Left ventricle myocardium inferior (tissue), 1 donor: ENCODE measurements around the gene DAD1. TPM values are rescaled to one million over a fixed set of nuclear protein-coding genes. Genes with fewer than 3 reads are reported as not detected.

ENCODE experiments used
- DNase-seq: peaks from one replicate; pipeline ENCODE4 v3.0.0-alpha.2; 2020
- H3K27ac ChIP-seq: fragments of 200-600 bp; replicated peaks from 2 replicates; pipeline ENCODE4 v1.8.0; 2021
- H3K27me3 ChIP-seq: fragments of 200-600 bp; 2 replicates; pipeline ENCODE4 v1.8.0; 2021; ENCODE audit warnings: low read depth
- H3K36me3 ChIP-seq: fragments of 200-600 bp; 2 replicates; pipeline ENCODE4 v1.8.0; 2021
- H3K4me1 ChIP-seq: fragments of 200-600 bp; 2 replicates; pipeline ENCODE4 v1.8.0; 2021
- H3K4me3 ChIP-seq: fragments of 200-600 bp; 2 replicates; pipeline ENCODE4 v1.8.0; 2021; ENCODE audit warnings: mild to moderate bottlenecking, moderate library complexity
- H3K9me3 ChIP-seq: fragments of 200-600 bp; replicated peaks from 2 replicates; pipeline ENCODE4 v1.8.0; 2021
- intact Hi-C: fragments of 100-400 bp; cut with micrococcal nuclease; formaldehyde crosslinking; loops from one replicate; pipeline ENCODE4 v1.11.0; 2022
- total RNA-seq: library from RNA; stranded (reverse); fragmentation: NEBNext Ultra II Directional; extraction: Animal tissue kit (Norgen Biotek cat#: 25700); gene quantifications from one replicate; pipeline ENCODE4 v1.2.1, GENCODE V29; 2021
- TF ChIP-seq, protein P1 (sequence below): fragments of 200-600 bp; IDR thresholded peaks from 2 replicates; pipeline ENCODE4 v1.8.0; 2021; ENCODE audit warnings: antibody characterized with exemption, mild to moderate bottlenecking, borderline replicate concordance
- donor health status: DM: no; HTN: yes; CAD: no; lungs with severe emphysema.

Gene DAD1
- total RNA-seq, 1 donor from 2014 or later: 118 TPM

DNA sequence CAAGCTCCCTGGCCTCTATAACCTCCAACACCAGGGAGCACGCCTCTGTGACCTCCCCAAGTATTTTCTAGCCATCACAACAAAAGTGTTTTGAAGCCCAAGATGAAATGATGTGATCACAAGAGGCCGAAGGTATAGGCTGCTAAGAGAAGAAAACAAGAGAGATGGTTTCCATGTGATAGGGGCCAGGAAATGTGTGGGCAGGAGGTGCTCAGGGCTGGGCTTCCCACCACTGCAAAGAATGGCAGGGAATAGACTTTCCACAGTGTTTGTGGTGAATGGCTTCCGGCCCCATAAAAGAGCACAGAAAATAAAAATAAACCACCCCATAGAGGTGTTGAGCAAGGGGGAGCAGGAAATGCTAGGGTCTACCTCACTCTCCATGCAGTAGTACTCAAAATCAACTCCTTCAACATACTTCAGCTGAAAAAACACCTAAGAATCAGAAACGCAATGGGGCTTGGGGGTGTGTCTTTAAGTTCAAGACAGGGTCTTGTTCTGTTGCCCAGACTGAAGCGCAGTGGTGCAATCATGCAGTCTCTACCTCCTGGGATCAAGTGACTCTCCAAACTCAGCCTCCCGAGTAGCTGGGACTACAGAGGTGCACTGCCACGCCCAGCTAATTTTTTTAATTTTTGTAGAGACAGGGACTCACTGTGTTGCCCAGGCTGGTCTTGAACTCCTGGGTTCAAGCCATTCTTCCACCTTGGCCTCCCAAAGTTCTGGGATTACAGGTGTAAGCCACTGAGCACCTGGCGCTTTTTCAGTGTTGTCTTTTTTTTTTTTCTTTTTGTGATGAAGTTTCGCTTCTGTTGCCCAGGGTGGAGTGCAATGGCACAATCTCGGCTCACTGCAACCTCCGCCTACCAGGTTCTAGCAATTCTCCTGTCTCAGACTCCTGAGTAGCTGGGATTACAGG is 27.1 kb downstream of the DAD1 start:
- no peak for DNase-seq
- intact Hi-C loops: loop anchor here (10.0 kb wide), 1 partner anchor 293 kb away; no protein-coding TSS in a partner anchor
- TF ChIP-seq, protein P1, sequence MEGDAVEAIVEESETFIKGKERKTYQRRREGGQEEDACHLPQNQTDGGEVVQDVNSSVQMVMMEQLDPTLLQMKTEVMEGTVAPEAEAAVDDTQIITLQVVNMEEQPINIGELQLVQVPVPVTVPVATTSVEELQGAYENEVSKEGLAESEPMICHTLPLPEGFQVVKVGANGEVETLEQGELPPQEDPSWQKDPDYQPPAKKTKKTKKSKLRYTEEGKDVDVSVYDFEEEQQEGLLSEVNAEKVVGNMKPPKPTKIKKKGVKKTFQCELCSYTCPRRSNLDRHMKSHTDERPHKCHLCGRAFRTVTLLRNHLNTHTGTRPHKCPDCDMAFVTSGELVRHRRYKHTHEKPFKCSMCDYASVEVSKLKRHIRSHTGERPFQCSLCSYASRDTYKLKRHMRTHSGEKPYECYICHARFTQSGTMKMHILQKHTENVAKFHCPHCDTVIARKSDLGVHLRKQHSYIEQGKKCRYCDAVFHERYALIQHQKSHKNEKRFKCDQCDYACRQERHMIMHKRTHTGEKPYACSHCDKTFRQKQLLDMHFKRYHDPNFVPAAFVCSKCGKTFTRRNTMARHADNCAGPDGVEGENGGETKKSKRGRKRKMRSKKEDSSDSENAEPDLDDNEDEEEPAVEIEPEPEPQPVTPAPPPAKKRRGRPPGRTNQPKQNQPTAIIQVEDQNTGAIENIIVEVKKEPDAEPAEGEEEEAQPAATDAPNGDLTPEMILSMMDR: no peak
- Histone ChIP-seq H3K9me3 (no peaks in the 10 kb centered on the region), H3K27ac (peak overlapping the region; percentile 6), H3K36me3 (peaks cover 17% of the 10 kb centered on the region), H3K4me1 (peaks cover 59% of the 10 kb centered on the region), H3K4me3 (no peak overlapping the region), H3K27me3 (no peaks in the 10 kb centered on the region)

GRCh38 chr14:22561366-22561660 is 27.7 kb downstream of the DAD1 start:
- TF ChIP-seq, protein P1: no peak
- Histone ChIP-seq H3K27ac (peak overlapping the region; percentile 6), H3K9me3 (no peaks in the 10 kb centered on the region), H3K4me3 (no peak overlapping the region), H3K4me1 (peaks cover 61% of the 10 kb centered on the region), H3K27me3 (no peaks in the 10 kb centered on the region), H3K36me3 (peaks cover 17% of the 10 kb centered on the region)
- intact Hi-C loops: loop anchor here (10.0 kb wide), 1 partner anchor 293 kb away; no protein-coding TSS in a partner anchor
- no peak for DNase-seq

GRCh38 chr14:22560662-22561365 is 28.2 kb downstream of the DAD1 start:
- intact Hi-C loops: loop anchor here (10.0 kb wide), 1 partner anchor 294 kb away; no protein-coding TSS in a partner anchor
- Histone ChIP-seq H3K4me3 (no peak overlapping the region), H3K36me3 (peaks cover 17% of the 10 kb centered on the region), H3K9me3 (no peaks in the 10 kb centered on the region), H3K27me3 (no peaks in the 10 kb centered on the region), H3K4me1 (peaks cover 65% of the 10 kb centered on the region), H3K27ac (no peak overlapping the region)
- DNase-seq: no peak
- TF ChIP-seq, protein P1: no peak

DNA sequence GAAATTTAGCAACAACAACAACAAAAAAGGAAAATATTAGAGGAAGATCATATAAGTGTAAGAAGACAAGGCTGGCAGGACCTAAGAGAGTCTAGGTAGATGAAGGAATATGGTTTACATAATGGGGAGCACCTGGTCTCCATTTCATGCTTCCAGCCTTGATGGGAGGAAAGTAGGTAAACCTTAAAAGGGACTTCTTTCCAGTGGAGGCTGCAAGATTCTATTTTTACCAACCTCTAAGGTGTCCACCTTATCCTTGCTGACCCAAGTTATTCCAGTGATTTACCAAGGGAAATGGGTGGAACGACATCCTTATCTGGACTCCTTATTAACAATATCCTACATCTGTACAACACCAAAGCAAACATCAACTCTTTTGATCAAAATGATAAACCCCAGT is 30.0 kb downstream of the DAD1 start:
- Histone ChIP-seq H3K27me3 (no peaks in the 10 kb centered on the region), H3K27ac (peak overlapping the region; percentile 67), H3K36me3 (peaks cover 8% of the 10 kb centered on the region), H3K4me1 (peaks cover 51% of the 10 kb centered on the region), H3K4me3 (no peak overlapping the region), H3K9me3 (no peaks in the 10 kb centered on the region)
- intact Hi-C loops: loop anchor here (10.0 kb wide), 1 partner anchor 164 kb away; no protein-coding TSS in a partner anchor
- no peak for DNase-seq
- TF ChIP-seq, protein P1: no peak

GRCh38 chr14:22558221-22558913 is 30.7 kb downstream of the DAD1 start:
- TF ChIP-seq, protein P1: no peak
- no peak for DNase-seq
- H3K27me3 ChIP-seq: no peaks in the 10 kb centered on the region
- peaks cover 2% of the 10 kb centered on the region for H3K36me3 ChIP-seq
- peak overlapping the region; percentile 67 for H3K27ac ChIP-seq
- H3K4me3 ChIP-seq: no peak overlapping the region
- H3K4me1 ChIP-seq: peaks cover 44% of the 10 kb centered on the region
- intact Hi-C loops: loop anchor here (10.0 kb wide), 1 partner anchor 164 kb away; no protein-coding TSS in a partner anchor
- H3K9me3 ChIP-seq: no peaks in the 10 kb centered on the region
